GM23338 (cell line): ENCODE measurements around the gene ZNF469.
A peak's percentile ranks its signal among the peaks of the same experiment; 100 is the strongest.

ENCODE experiments used
- CTCF ChIP-seq, 2 experiments: fragments of 200-600 bp in 1 of 2; sonication (generic) in 1 of 2; conservative IDR thresholded peaks; 2 replicates each; pipeline versions ENCODE4 v1.5.1 to v1.6.1; 2016 to 2017; ENCODE audit warnings: antibody characterized with exemption in 2 of 2, low read depth in 2 of 2, mild to moderate bottlenecking in 2 of 2, moderate library complexity in 1 of 2
- EZH2phosphoT487 ChIP-seq: fragments of 200-600 bp; sonication (generic); IDR thresholded peaks from one replicate; pipeline ENCODE4 v1.8.1; 2018; ENCODE audit warnings: antibody characterized with exemption; ENCODE audit not compliant: unreplicated experiment
- POLR2AphosphoS5 ChIP-seq: IDR thresholded peaks from 2 replicates; pipeline ENCODE4 v1.6.1; 2016; ENCODE audit warnings: antibody characterized with exemption, low read depth
- ZNF331 ChIP-seq: fragments of 250-450 bp; sonication (Bioruptor Pico); IDR thresholded peaks from 2 replicates; pipeline ENCODE4 v1.5.0; 2020; ENCODE audit warnings: low read depth, mild to moderate bottlenecking, moderate library complexity

DNA sequence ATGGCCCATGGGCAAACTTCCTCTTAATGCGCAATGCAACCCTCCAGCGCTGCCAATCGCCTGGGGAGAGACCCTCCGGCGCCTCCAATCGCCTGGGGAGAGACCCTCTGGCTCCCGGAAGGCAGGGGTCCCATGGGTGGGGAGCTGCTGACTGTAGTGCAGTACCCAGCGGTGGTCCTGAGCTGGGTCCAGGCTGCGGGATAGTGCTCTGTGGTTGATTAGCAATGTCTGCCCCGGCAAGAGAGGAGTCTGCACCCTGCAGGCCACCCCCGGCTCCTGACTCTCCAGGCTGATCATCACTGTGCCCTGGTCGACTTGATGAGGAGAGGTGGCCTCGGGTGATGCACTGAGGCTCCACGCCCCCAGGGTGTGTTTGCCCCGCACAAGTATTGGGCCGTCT is 44.6 kb upstream of the ZNF469 start:
- TF ChIP-seq CTCF (conservative IDR thresholded peaks at IDR 0.05; ENCODE audit: low read depth in 2 of 2) (peak; percentile 50 to 63), POLR2AphosphoS5 (no peak), EZH2phosphoT487 (no peak), ZNF331 (no peak)
